Uterus (tissue), 4 donors: ENCODE data around the gene DSG4. TPM values are rescaled to one million over a fixed set of nuclear protein-coding genes. Genes with fewer than 3 reads are reported as not detected.
"Not testable (repeated sequence)": the region's sequence is repeated elsewhere in the genome, so short reads cannot be mapped to it uniquely, and the experiment has no call there.

ENCODE experiments used
- DNase-seq, 2 donors: peaks; one replicate each; pipeline ENCODE4 v3.0.0-alpha.2; 2019 to 2020
- H3K27ac ChIP-seq, 2 donors: fragments of 200-600 bp; sonication (generic); 1 replicate in 1 of 2; 2 replicates in 1 of 2; pipeline ENCODE4 v1.5.1; 2016 to 2018
- H3K27me3 ChIP-seq, 2 donors: fragments of 200-600 bp; sonication (generic); one replicate each; pipeline ENCODE4 v1.5.1; 2018 to 2019; ENCODE audit warnings: control low read depth in 1 of 2
- H3K36me3 ChIP-seq, 2 donors: fragments of 200-600 bp; sonication (generic); one replicate each; pipeline ENCODE4 v1.5.1; 2019; ENCODE audit warnings: control low read depth in 1 of 2
- H3K4me1 ChIP-seq, 2 donors: fragments of 200-600 bp; sonication (generic); one replicate each; pipeline ENCODE4 v1.5.1; 2018 to 2019; ENCODE audit warnings: control low read depth in 1 of 2
- H3K4me3 ChIP-seq, 2 donors: fragments of 200-600 bp; sonication (generic); 1 replicate in 1 of 2; 2 replicates in 1 of 2; pipeline ENCODE4 v1.5.1; 2018 to 2019; ENCODE audit warnings: mild to moderate bottlenecking in 1 of 2
- H3K9me3 ChIP-seq, 2 donors: fragments of 200-600 bp; sonication (generic); one replicate each; pipeline ENCODE4 v1.5.1; 2019; ENCODE audit warnings: control low read depth in 1 of 2
- CTCF ChIP-seq, 4 experiments: fragments of 200-600 bp in 2 of 4; fragments of 450-650 bp in 2 of 4; sonication (generic) in 2 of 4; IDR thresholded peaks; one replicate each; pipeline ENCODE4 v1.5.1; 2016 to 2019; ENCODE audit warnings: antibody characterized with exemption in 4 of 4, mild to moderate bottlenecking in 2 of 4, moderate library complexity in 1 of 4
- POLR2A ChIP-seq, 2 donors: fragments of 450-650 bp; IDR thresholded peaks; one replicate each; pipeline ENCODE4 v1.6.1; 2016; ENCODE audit warnings: antibody characterized with exemption in 2 of 2, mild to moderate bottlenecking in 1 of 2, moderate library complexity in 1 of 2
- intact Hi-C: fragments of 100-400 bp; cut with DNase I; formaldehyde crosslinking; loops from one replicate; pipeline ENCODE4 v1.15.1; 2023; ENCODE audit warnings: low total_unique reads
- total RNA-seq, 4 donors: library from RNA; depleted of rRNA in 3 of 4; stranded (reverse); fragments of >200 nt in 3 of 4; gene quantifications; one replicate each; pipeline versions ENCODE4 v1.1.0 to v1.2.4, GENCODE V29; 2014 to 2023
- donor health status: DM: yes; HTN: yes; CAD: no.

The DSG4 gene
- total RNA-seq: under 1 TPM in 1 of 4 donors, not detected in 3; 0.07 TPM

- no peaks in the 10 kb centered on the region for H3K4me1 ChIP-seq
- no peaks in the 10 kb centered on the region for H3K27me3 ChIP-seq
- H3K4me3 ChIP-seq: no peak within 1 kb of the TSS
- no peaks in the 10 kb centered on the region for H3K36me3 ChIP-seq
- H3K27ac ChIP-seq: no peak within 1 kb of the TSS
- no peak for DNase-seq
- no peak for TF ChIP-seq CTCF (IDR thresholded peaks at IDR 0.05)
- TF ChIP-seq POLR2A (IDR thresholded peaks at IDR 0.05): no peak
- intact Hi-C loops: no loop called here
- H3K9me3 ChIP-seq: no peaks in the 10 kb centered on the region
Measured at GRCh38 chr18:31376477-31376876, at the start of gene DSG4. Gene DSG4 (plus strand): TSS chr18:31376777. CDS start chr18:31376912, 135 bp downstream.

DNA sequence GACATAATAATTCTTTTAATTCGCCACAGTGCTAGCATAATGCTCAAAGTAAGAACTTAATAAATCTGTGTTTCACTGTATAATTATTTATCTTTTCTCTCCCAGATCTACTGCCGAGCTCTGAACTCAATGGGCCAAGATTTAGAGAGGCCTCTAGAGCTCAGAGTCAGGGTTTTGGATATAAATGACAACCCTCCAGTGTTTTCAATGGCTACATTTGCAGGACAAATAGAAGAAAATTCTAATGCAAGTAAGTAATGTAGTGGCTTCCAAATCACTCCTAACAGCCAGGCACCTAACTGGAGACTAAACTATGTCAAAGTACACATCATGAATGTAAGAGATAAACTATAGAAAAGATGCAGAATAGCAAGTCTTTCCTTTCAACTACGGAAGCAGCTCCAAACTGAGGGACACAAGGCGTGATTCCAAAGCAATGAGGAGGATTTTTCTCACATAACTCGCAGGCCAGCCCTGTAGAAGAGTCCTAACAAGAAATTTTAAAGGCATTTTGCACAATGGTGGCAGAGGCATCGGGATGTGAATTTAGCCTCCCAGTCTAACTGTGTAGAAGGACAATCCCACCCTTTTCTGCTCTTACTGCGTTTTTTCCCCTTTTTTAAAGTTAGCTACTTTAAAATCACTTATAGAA lies 46.7 kb upstream of the DSG4 start:
- H3K9me3 ChIP-seq: no peaks in the 10 kb centered on the region

DNA sequence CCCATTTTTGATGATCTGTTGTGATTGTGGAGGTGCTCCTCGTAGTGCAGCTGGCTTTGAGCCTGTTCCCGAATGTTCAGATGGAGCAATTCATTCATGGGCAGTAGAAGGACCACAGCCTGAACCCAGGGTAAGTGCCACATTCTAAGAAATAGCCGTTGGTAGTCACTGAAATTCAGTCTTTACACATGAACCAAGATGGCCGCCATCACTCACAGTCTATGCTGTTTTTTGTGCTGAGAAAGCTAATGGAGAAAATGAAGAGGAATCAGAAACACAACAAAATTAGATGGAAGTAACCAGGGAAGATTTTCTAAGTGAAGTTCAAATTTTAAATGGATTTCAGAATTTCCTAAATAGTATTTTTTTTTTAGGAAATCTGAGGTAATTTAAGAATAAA lies 33.1 kb upstream of the DSG4 start:
- TF ChIP-seq CTCF (IDR thresholded peaks at IDR 0.05) (no peak), POLR2A (IDR thresholded peaks at IDR 0.05) (no peak)
- no peaks in the 10 kb centered on the region for H3K4me1 ChIP-seq
- H3K4me3 ChIP-seq: no peak overlapping the region
- H3K36me3 ChIP-seq: no peaks in the 10 kb centered on the region
- intact Hi-C loops: no loop called here
- H3K27me3 ChIP-seq: peaks cover 0 to 3% of the 10 kb centered on the region in 2 donors
- no peak for DNase-seq
- no peaks in the 10 kb centered on the region for H3K9me3 ChIP-seq
- H3K27ac ChIP-seq: no peak overlapping the region

More for the DNA sequence above, 46.7 kb upstream of the DSG4 start:
- Histone ChIP-seq H3K4me1 (no peaks in the 10 kb centered on the region), H3K27me3 (no peaks in the 10 kb centered on the region), H3K4me3 (no peak overlapping the region), H3K36me3 (no peaks in the 10 kb centered on the region), H3K27ac (no peak overlapping the region)
- intact Hi-C loops: no loop called here
- TF ChIP-seq POLR2A (IDR thresholded peaks at IDR 0.05) (no peak), CTCF (IDR thresholded peaks at IDR 0.05) (no peak)
- no peak for DNase-seq

- H3K36me3 ChIP-seq, H3K9me3 ChIP-seq, intact Hi-C loops, H3K4me1 ChIP-seq, H3K4me3 ChIP-seq, H3K27ac ChIP-seq, H3K27me3 ChIP-seq, DNase-seq: not testable (repeated sequence)
Measured at GRCh38 chr18:31353336-31353735, 23.2 kb upstream of the DSG4 start.

DNA sequence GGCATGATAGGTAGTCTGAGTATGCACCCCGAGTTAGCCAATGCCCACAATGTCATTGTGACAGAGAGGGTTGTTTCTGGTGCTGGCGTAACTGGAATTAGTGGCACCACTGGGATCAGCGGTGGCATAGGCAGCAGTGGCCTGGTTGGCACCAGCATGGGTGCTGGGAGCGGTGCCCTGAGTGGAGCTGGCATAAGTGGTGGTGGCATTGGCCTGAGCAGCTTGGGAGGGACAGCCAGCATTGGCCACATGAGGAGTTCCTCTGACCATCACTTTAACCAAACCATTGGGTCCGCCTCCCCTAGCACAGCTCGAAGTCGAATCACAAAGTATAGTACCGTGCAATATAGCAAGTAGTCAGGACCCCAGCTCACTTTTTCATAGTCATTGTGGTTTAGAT lies 21.6 kb upstream of the DSG4 start:
- Histone ChIP-seq H3K27me3 (no peaks in the 10 kb centered on the region), H3K36me3 (no peaks in the 10 kb centered on the region), H3K9me3 (no peaks in the 10 kb centered on the region), H3K4me3 (no peak overlapping the region), H3K4me1 (no peaks in the 10 kb centered on the region), H3K27ac (no peak overlapping the region)
- TF ChIP-seq POLR2A (IDR thresholded peaks at IDR 0.05): no peak
- TF ChIP-seq CTCF (IDR thresholded peaks at IDR 0.05): no peak
- intact Hi-C loops: no loop called here
- DNase-seq: no peak

- TF ChIP-seq CTCF (IDR thresholded peaks at IDR 0.05) (no peak), POLR2A (IDR thresholded peaks at IDR 0.05) (no peak)
- no peaks in the 10 kb centered on the region for H3K4me1 ChIP-seq
- H3K36me3 ChIP-seq: no peaks in the 10 kb centered on the region
- H3K9me3 ChIP-seq: no peaks in the 10 kb centered on the region
- intact Hi-C loops: no loop called here
- no peak overlapping the region for H3K4me3 ChIP-seq
- H3K27me3 ChIP-seq: no peaks in the 10 kb centered on the region
- H3K27ac ChIP-seq: no peak overlapping the region
- DNase-seq: no peak
Measured at GRCh38 chr18:31356025-31356424, 20.6 kb upstream of the DSG4 start.
